AG04449 (cell line): ENCODE data around the gene ESAM.

Source experiments
- CTCF ChIA-PET: fragments of 350-600 bp; formaldehyde crosslinking; extraction: SDS; loops from one replicate; lab custom pipeline; 2021; ENCODE audit warnings: antibody characterized with exemption; lab: Yijun Ruan, JAX
- POLR2A ChIA-PET: fragments of 400-600, 350-600 bp; formaldehyde crosslinking; extraction: SDS; loops from one replicate; lab custom pipeline; 2020; ENCODE audit warnings: antibody characterized with exemption, inconsistent platforms; lab: Yijun Ruan, JAX
- DNase-seq: peaks from one replicate; pipeline ENCODE4 v3.0.0-alpha.2; 2010; ENCODE audit warnings: low read depth, low spot score
- H3K4me3 ChIP-seq: 2 replicates; pipeline ENCODE4 v1.5.1; 2011; ENCODE audit warnings: low read depth, mild to moderate bottlenecking, control low read depth, low read length
- CTCF ChIP-seq: IDR thresholded peaks from one replicate; pipeline ENCODE4 v1.5.1; 2011; ENCODE audit warnings: mild to moderate bottlenecking, moderate library complexity, low read length, control low read depth, inconsistent platforms; ENCODE audit not compliant: insufficient read depth; ENCODE audit errors: missing control alignments

ESAM gene

DNA sequence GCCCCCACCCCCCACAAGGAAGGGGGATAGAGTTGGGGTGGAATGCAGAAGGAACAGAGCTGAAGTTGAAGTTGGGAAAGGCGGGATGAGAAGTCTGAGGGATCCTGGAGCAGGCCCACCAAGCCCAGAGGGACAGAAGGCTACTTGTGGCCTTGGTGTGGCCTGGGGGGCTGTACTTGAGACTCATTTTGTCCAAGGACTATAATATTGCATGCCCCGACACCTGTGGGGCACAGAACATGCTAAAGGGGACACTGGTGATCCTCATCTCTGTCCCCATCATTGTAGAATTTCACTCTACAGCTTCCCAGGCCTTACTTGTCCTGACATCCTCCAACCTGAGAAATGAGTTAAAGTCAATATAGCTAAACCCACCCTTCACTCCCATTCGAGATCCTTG is 1.3 kb downstream of the ESAM start:
- CTCF ChIA-PET: interaction anchor here (1.0 to 20.9 kb wide), 12 partner anchors 7 to 118 kb away, joined by 3 to 331 read pairs (median 10); partner anchors contain the start of genes MSANTD2 and VSIG2
- TF ChIP-seq CTCF: no peak
- POLR2A ChIA-PET: no interaction called here
- H3K4me3 ChIP-seq: no peak overlapping the region
- DNase-seq: no peak

GRCh38 chr11:124760205-124760652 is 1.9 kb downstream of the ESAM start:
- ChIA-PET CTCF (interaction anchor here (1.2 to 20.9 kb wide), 7 partner anchors 14 to 117 kb away, joined by 3 to 331 read pairs (median 4); partner anchors contain the start of gene MSANTD2), POLR2A (no interaction called here)
- no peak for DNase-seq
- no peak overlapping the region for H3K4me3 ChIP-seq
- no peak for TF ChIP-seq CTCF

DNA sequence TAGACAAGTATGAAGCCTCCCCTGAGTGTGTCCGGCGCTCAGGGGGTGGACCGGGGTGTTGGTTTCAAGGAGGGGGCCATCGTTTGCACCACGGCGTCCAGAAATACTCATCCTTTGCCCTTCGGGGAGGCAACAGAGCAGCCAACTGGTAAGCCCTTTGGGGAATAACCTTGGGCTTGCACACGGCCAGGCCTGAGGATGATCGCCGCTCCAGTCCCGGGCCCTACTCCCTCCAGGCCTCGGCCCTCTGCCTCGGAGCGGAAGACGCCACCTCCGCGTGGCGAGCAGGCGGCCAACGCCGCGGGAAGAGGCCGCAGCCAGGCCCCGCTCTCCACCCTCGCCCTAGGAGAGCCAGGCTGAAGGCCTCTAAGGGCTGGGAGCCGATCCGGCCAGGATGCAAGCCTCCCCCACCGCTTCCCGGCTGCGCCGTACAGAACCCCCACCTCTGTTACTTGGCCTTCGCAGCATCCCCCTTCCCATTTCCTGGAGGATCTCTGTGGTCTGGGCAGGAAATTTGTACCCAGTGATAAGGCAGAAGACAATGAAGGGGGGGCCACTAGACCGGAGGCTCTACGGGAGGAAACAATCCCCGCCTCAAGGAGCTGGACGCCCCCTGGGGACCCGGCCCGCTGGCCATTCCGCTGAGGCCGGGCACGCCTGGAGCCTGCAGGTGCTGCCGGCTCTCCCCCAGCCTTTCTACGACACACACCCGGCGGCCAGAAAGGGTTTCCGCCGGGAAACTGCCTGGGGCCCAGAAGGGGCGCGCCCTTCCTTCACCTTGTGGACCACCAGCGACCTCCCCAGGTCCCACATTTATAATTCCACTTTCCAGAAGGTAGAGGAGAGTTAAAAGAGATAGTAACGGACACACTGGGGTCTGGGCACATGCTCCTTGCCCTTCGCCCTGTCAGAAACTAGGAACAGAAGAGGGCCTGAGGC is 2.6 kb downstream of the ESAM start:
- CTCF ChIA-PET: interaction anchor here (1.3 to 20.9 kb wide), 9 partner anchors 9 to 107 kb away, joined by 3 to 331 read pairs (median 7); partner anchors contain the start of genes MSANTD2, ROBO3, SIAE and SPA17
- TF ChIP-seq CTCF: no peak
- no peak overlapping the region for H3K4me3 ChIP-seq
- no peak for DNase-seq
- POLR2A ChIA-PET: no interaction called here

GRCh38 chr11:124758355-124759265 is 3.5 kb downstream of the ESAM start:
- ChIA-PET POLR2A (no interaction called here), CTCF (interaction anchor here (0.9 to 4.5 kb wide), 14 partner anchors 10 to 114 kb away, joined by 3 to 50 read pairs (median 6); partner anchors contain the start of genes ROBO3, SIAE and SPA17)
- DNase-seq: no peak
- H3K4me3 ChIP-seq: peak overlapping the region; percentile 39
- peak; percentile 88 for TF ChIP-seq CTCF

GRCh38 chr11:124757320-124757719 is 4.8 kb downstream of the ESAM start:
- ChIA-PET POLR2A (no interaction called here), CTCF (interaction anchor here (1.1 to 2.7 kb wide), 9 partner anchors 9 to 113 kb away, joined by 3 to 23 read pairs (median 7); no protein-coding TSS in a partner anchor)
- no peak for TF ChIP-seq CTCF
- no peak overlapping the region for H3K4me3 ChIP-seq
- no peak for DNase-seq
